NCI-H446 treated with DMSO at 0.1 percent for 48 hours (cell line): ENCODE measurements around the gene GNL1.
"Not testable (repeated sequence)": the region's sequence is repeated elsewhere in the genome, so short reads cannot be mapped to it uniquely, and the experiment has no call there.

Source experiments
- DNase-seq: peaks from one replicate; lab custom pipeline; 2025; lab: John Stamatoyannopoulos, UW

Gene GNL1

DNA sequence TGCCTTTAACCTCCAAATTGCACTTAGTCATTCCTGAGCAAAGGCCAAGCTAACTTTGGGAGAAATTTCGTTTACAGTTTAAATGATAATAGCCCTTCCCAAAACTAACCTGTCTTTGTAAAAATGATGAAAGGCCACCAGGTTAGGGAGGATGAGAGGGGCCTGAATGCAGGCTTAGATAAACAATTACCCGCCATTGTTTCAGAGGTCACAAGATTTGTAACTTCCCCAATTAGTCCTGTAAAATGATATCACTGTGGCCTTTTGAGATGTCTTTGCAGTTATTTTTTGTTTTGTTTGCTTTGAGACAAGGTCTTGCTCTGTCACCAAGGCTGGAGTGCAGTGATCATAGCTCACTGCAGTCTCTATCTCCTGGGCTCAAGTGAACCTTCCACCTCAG is 26.3 kb downstream of the GNL1 start:
- DNase-seq, result no peak

DNA sequence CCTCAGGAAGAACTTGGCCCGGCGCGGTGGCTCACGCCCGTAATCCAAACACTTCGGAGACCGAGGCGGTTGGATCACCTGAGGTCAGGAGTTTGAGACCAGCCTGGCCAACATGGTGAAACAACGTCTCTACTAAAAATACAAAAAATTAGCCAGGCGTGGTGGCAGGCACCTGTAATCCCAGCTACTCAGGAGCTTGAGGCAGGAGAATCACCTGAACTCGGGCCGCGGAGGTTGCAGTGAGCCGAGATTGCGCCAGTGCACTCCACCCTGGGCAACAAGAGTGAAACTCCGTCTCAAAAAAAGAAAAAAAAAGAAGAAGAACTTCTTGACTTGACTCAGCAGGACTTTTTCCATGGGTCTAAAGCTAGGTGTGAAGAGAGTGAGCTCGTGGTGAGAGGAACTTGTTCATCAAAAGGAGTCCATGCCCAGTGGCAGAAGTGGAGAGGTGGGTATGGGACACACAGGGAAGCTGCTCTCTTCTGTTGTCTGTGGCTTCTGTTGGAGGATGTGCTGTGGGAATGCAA is 26.9 kb downstream of the GNL1 start:
- DNase-seq, result not testable (repeated sequence)

DNA sequence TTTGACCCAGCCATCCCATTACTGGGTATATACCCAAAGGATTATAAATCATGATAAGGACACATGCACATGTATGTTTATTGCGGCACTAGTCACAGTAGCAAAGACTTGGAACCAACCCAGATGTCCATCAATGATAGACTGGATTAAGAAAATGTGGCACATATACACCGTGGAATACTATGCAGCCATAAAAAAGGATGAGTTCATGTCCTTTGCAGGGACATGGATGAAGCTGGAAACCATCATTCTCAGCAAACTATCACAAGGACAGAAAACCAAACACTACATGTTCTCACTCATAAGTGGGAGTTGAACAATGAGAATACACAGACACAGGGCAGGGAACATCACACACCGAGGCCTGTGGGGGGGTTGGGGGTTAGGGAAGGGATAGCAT is 29.8 kb downstream of the GNL1 start:
- DNase-seq, result not testable (repeated sequence)

DNA sequence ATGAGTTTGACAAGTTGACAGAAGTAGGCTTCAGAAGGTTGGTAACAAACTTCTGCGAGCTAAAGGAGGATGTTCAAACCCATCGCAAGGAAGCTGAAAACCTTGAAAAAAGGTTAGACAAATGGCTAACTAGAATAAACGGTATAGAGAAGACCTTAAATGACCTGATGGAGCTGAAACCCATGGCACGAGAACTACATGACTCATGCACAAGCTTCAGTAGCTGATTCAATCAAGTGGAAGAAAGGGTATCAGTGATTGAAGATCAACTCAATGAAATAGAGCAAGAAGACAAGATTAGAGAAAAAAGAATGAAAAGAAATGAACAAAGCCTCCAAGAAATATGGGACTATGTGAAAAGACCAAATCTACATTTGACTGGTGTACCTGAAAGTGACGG is 34.3 kb downstream of the GNL1 start:
- DNase-seq, result not testable (repeated sequence)

DNA sequence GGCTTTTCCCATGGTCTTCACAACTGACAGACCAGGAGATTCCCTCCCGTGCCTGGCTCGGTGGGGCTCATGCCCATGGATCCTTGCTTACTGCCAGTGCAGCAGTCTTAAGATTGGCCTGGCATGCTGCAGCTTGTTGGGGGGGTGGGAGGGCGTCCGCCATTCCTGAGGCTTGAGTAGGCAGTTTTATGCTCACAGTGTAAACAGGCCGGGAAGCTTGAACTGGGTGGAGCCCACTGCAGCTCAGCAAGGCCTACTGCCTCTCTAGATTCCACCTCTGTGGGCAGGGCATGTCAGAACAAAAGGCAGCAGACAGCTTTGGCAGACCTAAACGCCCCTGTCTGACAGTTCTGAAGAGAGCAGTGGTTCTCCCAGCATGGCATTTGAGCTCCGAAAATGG is 35.2 kb downstream of the GNL1 start:
- DNase-seq, result not testable (repeated sequence)

DNA sequence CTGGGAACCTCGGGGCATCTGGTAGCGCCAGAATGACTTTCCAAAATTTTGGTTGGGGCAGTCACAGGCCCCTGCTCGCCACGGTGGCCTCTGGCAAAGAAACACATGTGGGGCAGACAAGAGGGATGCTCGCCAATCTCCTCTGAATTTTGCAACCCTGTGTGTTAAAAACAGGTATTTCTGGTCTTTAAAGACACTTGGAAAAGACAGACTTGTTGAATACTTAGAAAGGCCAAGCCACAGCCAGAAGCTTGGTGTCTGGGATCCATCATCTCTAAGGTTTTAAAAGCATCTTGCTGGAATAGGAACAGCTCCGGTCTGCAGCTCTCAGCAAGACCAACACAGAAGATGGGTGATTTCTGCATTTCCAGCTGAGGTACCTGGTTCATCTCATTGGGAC is 35.8 kb downstream of the GNL1 start:
- no peak for DNase-seq

DNA sequence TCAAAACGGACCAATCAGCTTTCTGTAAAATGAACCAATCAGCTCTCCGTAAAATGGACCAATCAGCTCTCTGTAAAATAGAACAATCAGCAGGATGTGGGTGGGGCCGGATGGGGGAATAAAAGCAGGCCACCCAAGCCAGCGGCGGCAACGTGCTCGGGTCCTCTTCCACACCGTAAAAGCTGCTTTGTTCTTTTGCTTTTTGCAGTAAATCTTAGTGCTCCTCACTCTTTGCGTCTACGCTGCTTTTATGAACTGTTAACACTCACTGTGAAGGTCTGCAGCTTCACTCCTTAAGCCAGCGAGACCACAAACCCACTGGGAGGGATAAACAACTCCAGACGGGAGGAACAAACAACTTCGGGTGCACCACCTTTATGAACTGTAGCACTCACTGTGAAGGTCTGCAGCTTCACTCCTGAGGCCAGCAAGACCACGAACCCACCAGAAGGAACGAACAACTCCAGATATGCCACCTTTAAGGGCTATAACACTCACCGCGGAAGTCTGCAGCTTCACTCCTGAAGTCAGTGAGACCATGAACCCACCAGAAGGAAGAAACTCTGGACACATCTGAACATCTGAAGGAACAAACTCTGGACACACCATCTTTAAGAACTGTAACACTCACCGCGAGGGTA is 37.7 kb downstream of the GNL1 start:
- not testable (repeated sequence) for DNase-seq

DNA sequence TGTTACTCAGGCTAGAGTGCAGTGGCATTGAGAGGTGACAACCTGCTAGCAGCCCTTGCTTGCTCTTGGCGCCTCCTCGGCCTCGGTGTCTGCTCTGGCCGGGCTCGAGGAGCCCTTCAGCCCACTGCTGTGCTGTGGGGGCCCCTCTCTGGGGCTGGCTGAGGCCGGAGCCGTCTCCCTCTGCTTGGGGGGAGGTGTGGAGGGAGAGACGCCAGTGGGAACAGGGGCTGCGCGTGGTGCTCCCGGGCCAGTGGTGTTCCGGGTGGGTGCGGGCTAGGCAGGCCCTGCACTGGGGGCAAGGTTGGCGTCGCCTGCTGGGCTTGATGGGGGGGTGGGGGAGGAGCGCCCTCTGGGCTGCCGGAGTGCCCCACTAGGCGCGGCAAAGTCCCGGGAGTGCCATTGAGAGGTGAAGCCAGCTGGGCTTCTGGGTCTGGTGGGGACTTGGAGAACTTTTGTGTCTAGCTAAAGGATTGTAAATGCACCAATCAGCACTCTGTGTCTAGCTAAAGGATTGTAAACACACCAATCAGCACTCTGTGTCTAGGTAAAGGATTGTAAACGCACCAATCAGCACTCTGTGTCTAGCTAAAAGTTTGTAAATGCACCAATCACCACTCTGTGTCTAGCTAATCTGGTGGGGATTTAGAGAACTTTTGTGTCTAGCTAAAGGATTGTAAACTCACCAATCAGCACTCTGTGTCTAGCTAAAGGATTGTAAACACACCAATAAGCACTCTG is 38.4 kb downstream of the GNL1 start:
- not testable (repeated sequence) for DNase-seq

DNA sequence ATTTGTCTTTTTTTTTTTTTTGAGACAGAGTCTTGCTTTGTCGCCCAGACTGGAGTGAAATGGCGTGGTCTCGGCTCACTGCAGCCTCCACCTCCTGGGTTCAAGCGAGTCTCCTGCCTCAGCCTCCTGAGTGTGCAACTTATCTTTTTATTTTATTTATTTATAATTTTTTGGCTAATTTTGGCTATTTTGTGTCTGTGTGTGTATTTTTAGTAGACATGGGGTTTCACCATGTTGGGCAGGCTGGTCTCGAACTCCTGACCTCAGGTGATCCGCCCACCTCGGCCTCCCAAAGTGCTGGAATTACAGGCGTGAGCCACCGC is 39.6 kb downstream of the GNL1 start:
- not testable (repeated sequence) for DNase-seq

DNA sequence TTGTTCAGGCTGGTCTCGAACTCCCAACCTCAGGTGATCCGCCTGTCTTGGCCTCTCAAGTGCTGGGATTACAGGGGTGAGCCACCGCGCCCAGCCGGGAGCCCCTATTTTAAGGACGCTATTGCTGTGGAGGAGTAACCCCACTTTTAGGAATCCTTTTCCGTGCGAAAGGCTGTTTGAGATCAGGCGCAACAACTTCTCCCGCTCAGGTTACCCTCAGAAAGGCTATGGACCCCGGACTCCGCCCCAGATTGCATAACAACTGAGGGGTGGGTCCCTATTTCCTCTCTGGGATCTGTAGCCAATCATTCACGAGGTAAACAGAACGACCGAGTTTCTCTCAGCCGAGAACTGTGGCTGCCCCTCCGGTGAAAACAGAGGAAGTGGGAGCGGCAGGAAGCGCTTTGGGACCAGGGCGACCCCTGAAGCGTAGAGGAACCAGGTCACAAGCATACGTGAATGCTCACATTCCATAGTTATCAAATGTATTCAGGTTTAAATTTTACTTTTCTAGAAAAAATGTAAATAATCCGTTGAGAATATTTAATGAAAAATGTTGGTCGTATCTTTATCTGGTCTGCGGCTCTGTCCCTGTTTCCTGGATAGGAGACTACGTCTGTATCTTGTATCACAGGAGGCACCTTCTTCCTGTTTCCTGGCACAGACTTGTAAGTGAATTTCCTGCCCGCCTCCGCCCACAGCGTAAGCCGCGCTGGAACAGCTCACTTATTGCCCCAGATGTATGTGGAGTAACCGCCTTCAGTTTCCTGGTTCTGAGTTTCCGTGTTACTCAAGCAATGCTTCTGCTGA is 40.1 kb downstream of the GNL1 start:
- DNase-seq, result peak; percentile 47

DNA sequence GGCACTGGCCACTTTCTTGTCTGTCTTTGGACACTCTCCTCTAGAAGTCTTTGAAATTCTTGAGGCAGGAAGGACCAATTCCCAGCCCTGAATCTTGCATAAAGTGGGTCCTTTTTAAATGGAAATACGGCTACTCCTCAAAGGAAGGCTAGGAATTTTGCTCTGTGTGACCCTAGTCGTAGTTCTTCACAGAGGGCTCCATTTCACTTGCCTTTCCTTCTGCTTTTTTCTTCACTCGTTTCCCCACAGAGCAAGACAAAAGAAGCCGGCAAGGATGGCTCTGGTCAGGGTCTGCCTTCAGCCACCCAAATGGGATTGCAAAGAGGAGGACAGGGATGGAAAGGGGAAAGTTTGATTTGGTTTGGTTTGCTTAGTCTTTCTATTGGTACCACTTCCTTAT is 41.2 kb downstream of the GNL1 start:
- no peak for DNase-seq

DNA sequence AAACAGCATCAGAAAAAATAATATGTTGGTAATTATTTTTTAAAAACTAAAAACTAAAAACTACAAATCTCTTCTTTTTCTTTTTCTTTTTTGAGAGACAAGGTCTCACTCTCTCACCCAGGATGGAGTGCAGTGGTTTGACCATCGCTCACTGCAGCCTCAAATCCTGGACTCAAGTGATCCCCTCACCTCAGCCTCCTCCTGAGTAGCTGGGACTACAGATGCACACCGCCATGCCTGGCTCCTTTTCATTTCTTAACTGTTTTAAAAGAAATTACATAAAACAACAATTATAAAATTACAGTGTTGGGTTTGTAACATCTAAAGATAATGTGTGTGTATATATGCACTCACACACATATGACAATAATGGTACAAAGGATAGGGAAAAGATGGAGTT is 42.8 kb downstream of the GNL1 start:
- DNase-seq, result no peak

DNA sequence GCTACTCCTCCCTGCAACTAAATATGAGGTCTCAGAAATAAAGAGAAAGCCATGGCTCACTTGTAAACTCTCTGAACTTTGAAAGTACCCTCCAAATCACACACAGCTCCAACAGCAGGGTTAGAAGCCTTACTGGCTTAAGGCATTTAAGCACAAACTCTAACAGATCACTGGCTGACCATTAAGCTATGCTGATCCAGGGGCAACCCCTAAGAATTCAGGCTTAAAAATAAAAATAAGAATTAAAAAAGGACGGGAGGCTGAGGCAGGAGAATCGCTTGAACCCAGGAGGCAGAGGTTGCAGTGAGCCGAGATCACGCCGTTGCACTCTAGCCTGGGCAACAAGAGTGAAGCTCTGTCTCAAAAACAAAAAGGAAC is 45.1 kb downstream of the GNL1 start:
- no peak for DNase-seq

DNA sequence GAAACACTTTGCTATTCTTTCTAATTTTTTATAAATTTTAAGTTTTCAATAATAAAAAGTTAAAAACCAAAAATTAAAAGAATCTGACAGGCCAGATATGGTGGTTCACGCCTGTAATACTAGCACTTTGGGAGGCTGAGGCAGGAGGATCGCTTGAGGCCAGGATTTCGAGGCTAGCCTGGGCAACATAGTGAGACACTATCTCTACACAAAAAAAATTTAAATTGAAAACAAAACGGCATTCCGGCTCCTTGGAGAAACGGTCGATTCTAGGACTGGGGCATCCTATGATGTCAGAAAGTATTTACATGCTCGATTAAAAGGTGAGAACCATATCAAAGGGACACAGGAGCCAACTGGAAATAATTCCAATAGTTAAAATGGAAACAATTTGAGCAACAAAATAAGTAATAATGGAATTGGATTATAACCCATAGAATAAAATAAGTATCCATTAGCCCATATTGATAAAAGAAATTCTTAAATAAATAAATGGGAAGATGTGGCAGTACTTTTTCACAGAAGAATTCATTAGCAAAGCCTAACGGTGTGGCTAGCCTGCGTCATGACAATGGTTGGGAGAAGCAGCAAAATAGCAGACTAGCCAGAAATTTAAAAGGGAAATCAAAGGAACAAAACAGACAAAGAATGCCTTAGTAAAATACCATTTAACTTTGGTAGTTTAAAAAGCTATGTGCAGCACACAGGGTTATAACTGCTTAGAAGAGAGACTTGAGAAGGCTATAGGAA is 45.7 kb downstream of the GNL1 start:
- no peak for DNase-seq

DNA sequence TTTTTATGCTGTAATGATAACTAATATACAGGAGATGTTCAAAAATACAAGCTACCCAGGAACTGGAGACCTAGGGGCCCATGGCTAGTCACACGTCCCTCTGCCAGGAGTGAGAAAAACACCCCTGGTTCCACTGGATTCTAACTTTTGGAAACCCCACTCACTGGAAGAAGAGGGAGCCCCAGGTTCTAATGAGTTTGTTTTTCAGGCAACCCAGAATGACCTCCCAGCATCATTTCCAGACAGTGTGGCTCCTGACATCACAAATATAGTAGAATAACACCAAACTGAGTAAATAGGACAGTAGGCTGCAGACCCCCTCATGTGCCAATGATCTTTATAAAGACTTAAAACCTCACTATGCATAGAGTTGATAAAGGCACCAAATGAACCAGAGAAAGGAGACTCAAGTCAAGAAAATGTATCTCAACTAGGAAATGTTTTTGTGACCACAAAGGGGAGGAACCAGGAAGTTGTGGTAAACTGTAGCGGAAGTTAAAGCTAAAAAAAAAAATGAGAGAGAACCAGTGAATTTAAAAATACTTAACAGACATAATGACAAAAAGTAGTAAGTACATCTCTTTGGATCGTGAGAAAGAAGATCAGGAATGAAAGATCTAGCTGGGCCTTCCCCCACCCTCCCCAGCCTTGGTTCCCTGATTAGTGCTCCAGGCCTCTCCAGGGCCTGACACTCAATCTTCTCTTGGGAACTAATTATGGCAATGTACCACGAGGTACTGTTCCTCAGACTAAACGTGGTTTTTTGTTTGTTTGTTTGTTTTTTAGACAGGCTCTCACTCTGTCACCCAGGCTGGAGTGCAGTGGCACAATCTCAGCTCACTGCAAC is 47.2 kb downstream of the GNL1 start:
- DNase-seq, result no peak

DNA sequence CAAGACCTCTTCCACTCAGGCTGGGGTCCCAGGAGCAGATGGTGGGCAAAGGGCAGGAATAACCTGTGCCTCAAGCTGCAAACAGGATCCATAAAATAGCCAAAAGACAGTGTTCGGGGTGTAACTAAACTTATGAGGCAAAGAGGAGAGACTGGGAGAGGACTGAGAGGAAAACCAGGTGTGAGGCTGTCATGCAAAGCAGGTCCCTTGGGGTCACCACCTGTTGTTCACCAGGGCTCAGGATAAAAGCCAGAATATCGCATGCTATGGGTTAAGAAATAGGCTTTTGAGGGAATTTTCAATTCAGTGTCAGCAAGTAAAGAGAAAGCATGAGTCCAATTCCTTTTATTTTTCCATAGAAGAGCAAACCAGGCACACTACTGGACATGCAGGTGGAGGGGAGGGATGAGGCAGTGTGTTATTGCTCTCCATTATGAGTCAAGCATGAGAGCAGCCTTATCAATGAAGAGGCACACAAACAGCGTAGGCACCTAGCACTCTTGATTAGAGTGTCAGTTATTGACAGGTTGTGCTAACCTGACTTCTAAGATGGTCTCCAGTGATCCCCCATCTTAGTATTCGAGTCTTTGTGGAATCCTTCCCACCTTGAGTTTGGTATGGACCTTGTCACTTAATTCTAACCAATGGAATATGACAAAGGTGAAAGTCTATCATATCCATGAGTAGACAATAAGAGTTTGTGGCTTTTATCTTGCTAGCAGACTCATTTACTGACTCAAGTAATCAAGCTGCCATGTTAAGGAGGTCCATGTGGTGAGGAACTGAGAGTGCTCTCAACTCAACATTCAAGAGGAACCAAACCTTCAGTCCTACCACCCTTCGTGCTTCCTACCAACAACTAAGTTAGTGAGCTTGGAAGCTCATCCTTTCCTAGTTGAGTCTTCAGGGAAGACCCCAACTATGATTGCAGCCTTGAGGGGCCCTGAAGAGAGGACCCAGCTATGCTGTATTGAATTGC is 48.2 kb downstream of the GNL1 start:
- no peak for DNase-seq

DNA sequence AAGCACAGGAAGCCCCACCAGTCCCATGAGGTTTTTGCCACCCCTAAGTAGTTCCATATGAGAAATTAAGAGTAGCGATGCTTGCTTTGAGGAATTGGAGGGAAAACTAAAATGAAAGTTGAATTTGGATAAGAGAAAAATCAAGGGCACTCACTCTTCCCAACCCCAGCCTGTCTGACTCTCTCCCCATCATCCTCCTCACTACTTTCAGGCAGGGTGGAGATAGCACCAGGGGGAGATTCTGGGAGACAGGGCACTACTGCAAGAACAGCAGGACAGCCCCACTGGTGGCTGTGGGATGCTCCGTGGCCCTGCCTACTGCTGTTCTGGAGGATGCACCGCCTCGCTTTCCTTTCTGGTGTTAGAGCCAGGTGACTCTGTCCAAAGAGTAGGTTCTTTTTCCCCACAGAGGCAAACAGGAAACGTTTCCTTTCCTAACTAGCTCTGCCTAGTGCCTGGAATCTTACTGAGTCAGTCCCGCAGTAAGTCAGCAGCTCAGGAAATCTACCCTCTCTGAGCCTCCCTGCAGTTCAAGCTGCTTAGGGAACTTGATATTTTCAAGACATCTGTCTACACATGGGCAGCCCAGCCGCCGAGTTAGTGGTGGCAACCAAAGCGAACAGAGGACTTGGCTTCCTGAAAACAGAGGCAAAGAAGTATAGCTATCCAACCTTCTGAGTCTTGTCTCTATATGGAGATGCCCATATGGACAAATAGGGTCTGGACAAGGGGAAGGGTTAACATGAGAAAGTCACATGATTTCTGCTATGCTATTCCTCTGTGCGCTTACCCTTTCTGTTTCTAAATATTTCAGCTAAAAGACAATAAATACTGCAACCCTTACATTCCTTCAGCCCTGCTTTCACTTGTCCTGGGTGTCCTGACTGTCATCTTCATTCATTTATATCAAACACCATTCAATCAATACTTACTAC is 55.6 kb downstream of the GNL1 start:
- DNase-seq, result peak; percentile 1

DNA sequence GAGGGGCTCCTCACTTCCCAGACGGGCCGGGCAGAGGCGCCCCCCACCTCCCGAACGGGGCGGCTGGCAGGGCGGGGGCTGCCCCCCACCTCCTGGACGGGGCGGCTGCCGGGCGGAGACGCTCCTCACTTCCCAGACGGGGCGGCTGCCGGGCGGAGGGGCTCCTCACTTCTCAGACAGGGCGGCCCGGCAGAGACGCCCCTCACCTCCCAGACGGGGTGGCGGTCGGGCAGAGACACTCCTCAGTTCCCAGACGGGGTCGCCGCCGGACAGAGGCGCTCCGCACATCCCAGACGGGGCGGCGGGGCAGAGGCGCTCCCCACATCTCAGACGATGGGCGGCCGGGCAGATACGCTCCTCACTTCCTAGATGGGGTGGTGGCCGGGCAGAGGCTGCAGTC is 57.6 kb downstream of the GNL1 start:
- DNase-seq, result not testable (repeated sequence)

DNA sequence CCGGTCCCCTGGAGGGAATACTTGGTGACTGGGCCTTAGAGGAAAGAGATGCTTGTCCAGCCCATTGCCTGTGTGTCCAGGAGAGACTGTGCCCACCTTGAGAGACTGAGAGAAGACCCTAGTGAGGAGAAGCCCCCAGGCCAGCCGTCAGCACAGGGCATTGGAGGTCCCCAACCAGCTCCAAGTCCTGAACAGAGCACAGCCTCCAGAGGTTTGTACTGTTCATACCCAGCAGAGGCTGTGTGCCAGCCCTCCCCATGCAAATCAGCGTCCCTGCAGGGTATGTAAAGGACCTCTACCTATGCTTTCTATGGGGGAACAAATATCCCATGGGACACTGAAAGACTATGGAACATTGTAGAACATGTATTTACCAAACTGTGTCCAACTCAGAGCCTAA is 58.6 kb downstream of the GNL1 start:
- DNase-seq, result no peak
